Mesendoderm (in vitro differentiated cells): ENCODE measurements around the gene SLAMF9. TPM values are rescaled to one million over a fixed set of nuclear protein-coding genes. Genes with fewer than 3 reads are reported as not detected.

ENCODE experiments used
- DNase-seq: peaks from one replicate; pipeline ENCODE4 v3.0.0; 2013
- H2AK5ac ChIP-seq: 2 replicates; pipeline ENCODE4 v1.6.1; 2013; ENCODE audit warnings: low read length, inconsistent platforms
- H2BK120ac ChIP-seq: 2 replicates; pipeline ENCODE4 v1.6.1; 2013; ENCODE audit warnings: low read depth, mild to moderate bottlenecking, low read length, moderate library complexity, mixed read lengths
- H2BK15ac ChIP-seq: replicated peaks from 2 replicates; pipeline ENCODE4 v1.6.1; 2013; ENCODE audit warnings: low read depth, mild to moderate bottlenecking, moderate library complexity
- H2BK5ac ChIP-seq: 2 replicates; pipeline ENCODE4 v1.6.1; 2013; ENCODE audit warnings: low read length, inconsistent platforms
- H3K18ac ChIP-seq: 2 replicates; pipeline ENCODE4 v1.6.1; 2013; ENCODE audit warnings: mild to moderate bottlenecking, low read length, mixed read lengths
- H3K23ac ChIP-seq: one replicate; pipeline ENCODE4 v1.6.1; 2013; ENCODE audit warnings: low read length
- H3K27ac ChIP-seq: 2 replicates; pipeline ENCODE4 v1.5.1; 2013; ENCODE audit warnings: low read depth, mild to moderate bottlenecking, inconsistent platforms, low read length, moderate library complexity
- H3K27me3 ChIP-seq: 2 replicates; pipeline ENCODE4 v1.6.1; 2013; ENCODE audit warnings: low read length, control low read depth, mild to moderate bottlenecking, inconsistent platforms; ENCODE audit not compliant: insufficient read depth, poor library complexity
- H3K36me3 ChIP-seq: 2 replicates; pipeline ENCODE4 v1.6.1; 2013; ENCODE audit warnings: low read length, inconsistent platforms; ENCODE audit not compliant: control insufficient read depth, insufficient read depth
- H3K4ac ChIP-seq: one replicate; pipeline ENCODE4 v1.6.1; 2013; ENCODE audit warnings: low read depth, mild to moderate bottlenecking, low read length, moderate library complexity
- H3K4me1 ChIP-seq: 2 replicates; pipeline ENCODE4 v1.6.1; 2013; ENCODE audit warnings: low read depth, low read length, inconsistent platforms; ENCODE audit not compliant: control insufficient read depth
- H3K4me2 ChIP-seq: 2 replicates; pipeline ENCODE4 v1.6.1; 2013; ENCODE audit warnings: low read length
- H3K4me3 ChIP-seq: 2 replicates; pipeline ENCODE4 v1.5.1; 2013; ENCODE audit warnings: mild to moderate bottlenecking, low read length
- H3K56ac ChIP-seq: one replicate; pipeline ENCODE4 v1.6.1; 2013; ENCODE audit warnings: low read length
- H3K79me1 ChIP-seq: 2 replicates; pipeline ENCODE4 v1.6.1; 2013; ENCODE audit warnings: low read length, inconsistent platforms
- H3K79me2 ChIP-seq: 2 replicates; pipeline ENCODE4 v1.6.1; 2013; ENCODE audit warnings: mild to moderate bottlenecking, low read length; ENCODE audit not compliant: control insufficient read depth, insufficient read depth
- H3K9ac ChIP-seq: 2 replicates; pipeline ENCODE4 v1.6.1; 2013; ENCODE audit warnings: low read length, inconsistent platforms
- H4K5ac ChIP-seq: one replicate; pipeline ENCODE4 v1.6.1; 2013; ENCODE audit warnings: low read length
- H4K8ac ChIP-seq: one replicate; pipeline ENCODE4 v1.6.1; 2013; ENCODE audit warnings: low read depth, mild to moderate bottlenecking, control low read depth, low read length, moderate library complexity
- WGBS: extraction: QIAGEN DNeasy Blood & Tissue Kit; methylation state at CpG from one replicate; pipeline ENCODE4 v1.1.7; 2013; ENCODE audit warnings: low lambda C conversion rate, missing lambda C conversion rate; ENCODE audit not compliant: insufficient coverage; ENCODE audit errors: extremely low coverage; 5-methylcytosine and 5-hydroxymethylcytosine counted together
- polyA plus RNA-seq, 2 experiments: library from polyadenylated mRNA; stranded (reverse); fragments of 200-250 nt; gene quantifications; one replicate each; pipeline ENCODE4 v1.2.3, GENCODE V29; 2013

SLAMF9 gene
- 0.07 TPM for polyA plus RNA-seq (2013, experiment 1 of 2)
- polyA plus RNA-seq (2013, experiment 2 of 2): not detected

GRCh38 chr1:159953536-159954515, at the start of gene SLAMF9:
SLAMF9 (minus strand) TSS chr1:159954237; CDS start chr1:159954137, 100 bp downstream.
- Histone ChIP-seq H2BK15ac (no peak within 1 kb of the TSS), H2AK5ac (no peak within 1 kb of the TSS), H3K23ac (no peak within 1 kb of the TSS), H2BK120ac (no peak within 1 kb of the TSS), H2BK5ac (no peak within 1 kb of the TSS), H3K4me2 (no peak within 1 kb of the TSS), H4K8ac (no peak within 1 kb of the TSS), H4K5ac (no peak within 1 kb of the TSS), H3K4ac (no peak within 1 kb of the TSS), H3K56ac (no peak within 1 kb of the TSS), H3K4me1 (no peaks in the 10 kb centered on the region), H3K18ac (no peak within 1 kb of the TSS), H3K4me3 (no peak within 1 kb of the TSS), H3K79me1 (no peaks in the 10 kb centered on the region), H3K9ac (no peak within 1 kb of the TSS), H3K36me3 (no peaks in the 10 kb centered on the region), H3K27ac (no peak within 1 kb of the TSS), H3K79me2 (no peaks in the 10 kb centered on the region), H3K27me3 (no peaks in the 10 kb centered on the region)
- no peak for DNase-seq
- WGBS: no CpG with 5 or more reads among the region's 11 CpGs

- Histone ChIP-seq H2AK5ac (no peak overlapping the region), H4K8ac (no peak overlapping the region), H3K27ac (no peak overlapping the region), H4K5ac (no peak overlapping the region), H3K23ac (no peak overlapping the region), H3K56ac (no peak overlapping the region), H3K4me1 (no peaks in the 10 kb centered on the region), H3K18ac (no peak overlapping the region), H3K4me3 (no peak overlapping the region), H2BK15ac (no peak overlapping the region), H3K4ac (no peak overlapping the region), H3K79me2 (no peaks in the 10 kb centered on the region), H3K27me3 (no peaks in the 10 kb centered on the region), H3K4me2 (no peak overlapping the region), H2BK120ac (no peak overlapping the region), H3K36me3 (no peaks in the 10 kb centered on the region), H2BK5ac (no peak overlapping the region), H3K79me1 (no peaks in the 10 kb centered on the region), H3K9ac (no peak overlapping the region)
- WGBS: no CpG with 5 or more reads among the region's 2 CpGs
- no peak for DNase-seq
These were observed 47.4 kb upstream of the SLAMF9 start for GRCh38 chr1:160001440-160001839.

- H3K56ac ChIP-seq: no peak overlapping the region
- no peak overlapping the region for H3K27ac ChIP-seq
- H3K79me1 ChIP-seq: no peaks in the 10 kb centered on the region
- H2BK120ac ChIP-seq: no peak overlapping the region
- H3K9ac ChIP-seq: no peak overlapping the region
- H4K8ac ChIP-seq: no peak overlapping the region
- H3K27me3 ChIP-seq: no peaks in the 10 kb centered on the region
- H3K79me2 ChIP-seq: no peaks in the 10 kb centered on the region
- no peak for DNase-seq
- H3K4me1 ChIP-seq: no peaks in the 10 kb centered on the region
- no peak overlapping the region for H3K4me2 ChIP-seq
- H3K18ac ChIP-seq: no peak overlapping the region
- H2BK5ac ChIP-seq: no peak overlapping the region
- H2AK5ac ChIP-seq: no peak overlapping the region
- no peak overlapping the region for H3K23ac ChIP-seq
- H3K36me3 ChIP-seq: no peaks in the 10 kb centered on the region
- H3K4me3 ChIP-seq: no peak overlapping the region
- no CpG with 5 or more reads among the region's 4 CpGs for WGBS
- no peak overlapping the region for H4K5ac ChIP-seq
- no peak overlapping the region for H3K4ac ChIP-seq
- no peak overlapping the region for H2BK15ac ChIP-seq
These were observed 45.2 kb upstream of the SLAMF9 start for GRCh38 chr1:159999204-159999603.

- Histone ChIP-seq H3K56ac (no peak overlapping the region), H2BK5ac (no peak overlapping the region), H4K5ac (no peak overlapping the region), H2BK15ac (no peak overlapping the region), H3K4me2 (no peak overlapping the region), H3K4me1 (no peaks in the 10 kb centered on the region), H3K36me3 (no peaks in the 10 kb centered on the region), H3K9ac (no peak overlapping the region), H3K23ac (no peak overlapping the region), H3K79me2 (no peaks in the 10 kb centered on the region), H3K4me3 (no peak overlapping the region), H4K8ac (no peak overlapping the region), H3K79me1 (no peaks in the 10 kb centered on the region), H3K27ac (no peak overlapping the region), H2BK120ac (no peak overlapping the region), H2AK5ac (no peak overlapping the region), H3K4ac (no peak overlapping the region), H3K27me3 (no peaks in the 10 kb centered on the region), H3K18ac (no peak overlapping the region)
- peak; percentile 61 for DNase-seq
These were observed 42.6 kb upstream of the SLAMF9 start for GRCh38 chr1:159996653-159997052.

GRCh38 chr1:159994896-159995295, 40.9 kb upstream of the SLAMF9 start:
- no CpG with 5 or more reads among the region's 2 CpGs for WGBS

More at GRCh38 chr1:159994896-159995295, 40.9 kb upstream of the SLAMF9 start:
- no peak overlapping the region for H2BK120ac ChIP-seq
- no peak overlapping the region for H3K18ac ChIP-seq
- no peak overlapping the region for H4K8ac ChIP-seq
- H3K4ac ChIP-seq: no peak overlapping the region
- H2AK5ac ChIP-seq: no peak overlapping the region
- no peak overlapping the region for H3K9ac ChIP-seq
- H4K5ac ChIP-seq: no peak overlapping the region
- no peak overlapping the region for H3K4me3 ChIP-seq
- no peaks in the 10 kb centered on the region for H3K27me3 ChIP-seq
- no peaks in the 10 kb centered on the region for H3K4me1 ChIP-seq
- H3K27ac ChIP-seq: no peak overlapping the region
- no peak overlapping the region for H2BK5ac ChIP-seq
- no peaks in the 10 kb centered on the region for H3K79me2 ChIP-seq
- H3K4me2 ChIP-seq: no peak overlapping the region
- no peak overlapping the region for H2BK15ac ChIP-seq
- H3K56ac ChIP-seq: no peak overlapping the region
- H3K36me3 ChIP-seq: no peaks in the 10 kb centered on the region
- no peak overlapping the region for H3K23ac ChIP-seq
- no peaks in the 10 kb centered on the region for H3K79me1 ChIP-seq
- DNase-seq: no peak
